HTERT RPE-1 (cell line): ENCODE data around the gene TUT4.
"Not testable (repeated sequence)": the region's sequence is repeated elsewhere in the genome, so short reads cannot be mapped to it uniquely, and the experiment has no call there.

Experiments used
- in situ Hi-C: fragments of 300-500 bp; cut with MboI; formaldehyde crosslinking; loops from 4 replicates; pipeline ENCODE4 v1.14.3; 2020; ENCODE audit warnings: low sequenced_read_pairs

Gene TUT4

GRCh38 chr1:52552505-52553361 lies at the start of gene TUT4:
Gene TUT4 (minus strand): TSS chr1:52553092. CDS start chr1:52526280, 26,812 bp downstream.
- in situ Hi-C loops, result no loop called here

- in situ Hi-C loops, result no loop called here
These were observed 49.3 kb upstream of the TUT4 start, which contains the start of gene GPX7 for GRCh38 chr1:52601991-52602855. Gene GPX7 (plus strand): TSS chr1:52602371. CDS start chr1:52602410, 39 bp downstream.

GRCh38 chr1:52601519-52601918 lies 48.6 kb upstream of the TUT4 start:
- in situ Hi-C loops, result no loop called here

- in situ Hi-C loops, result no loop called here
These were observed 47.8 kb upstream of the TUT4 start for GRCh38 chr1:52600533-52601179.

- in situ Hi-C loops, result no loop called here
These were observed 46.3 kb upstream of the TUT4 start for GRCh38 chr1:52599236-52599635.

GRCh38 chr1:52598729-52599128 lies 45.8 kb upstream of the TUT4 start:
- in situ Hi-C loops, result no loop called here

- in situ Hi-C loops, result no loop called here
These were observed 45.0 kb upstream of the TUT4 start for GRCh38 chr1:52597912-52598311.

GRCh38 chr1:52595061-52595460 lies 42.2 kb upstream of the TUT4 start:
- in situ Hi-C loops, result no loop called here

- in situ Hi-C loops, result no loop called here
These were observed 40.6 kb upstream of the TUT4 start for GRCh38 chr1:52593495-52593894.

GRCh38 chr1:52592637-52593323 lies 39.9 kb upstream of the TUT4 start:
- in situ Hi-C loops, result no loop called here

GRCh38 chr1:52590266-52590665 lies 37.4 kb upstream of the TUT4 start:
- in situ Hi-C loops, result no loop called here

- in situ Hi-C loops, result no loop called here
These were observed 35.6 kb upstream of the TUT4 start for GRCh38 chr1:52588535-52588934.

GRCh38 chr1:52588027-52588426 lies 35.1 kb upstream of the TUT4 start:
- in situ Hi-C loops, result no loop called here

GRCh38 chr1:52585474-52585873 lies 32.6 kb upstream of the TUT4 start:
- in situ Hi-C loops, result no loop called here

GRCh38 chr1:52582116-52582696 lies 29.3 kb upstream of the TUT4 start:
- in situ Hi-C loops, result no loop called here

- in situ Hi-C loops, result no loop called here
These were observed 27.4 kb upstream of the TUT4 start for GRCh38 chr1:52580283-52580682.

- in situ Hi-C loops, result no loop called here
These were observed 26.5 kb upstream of the TUT4 start for GRCh38 chr1:52579415-52579814.

GRCh38 chr1:52578066-52578465 lies 25.2 kb upstream of the TUT4 start:
- in situ Hi-C loops, result not testable (repeated sequence)

- in situ Hi-C loops, result no loop called here
These were observed 23.2 kb upstream of the TUT4 start for GRCh38 chr1:52576074-52576473.

GRCh38 chr1:52574594-52574993 lies 21.7 kb upstream of the TUT4 start:
- in situ Hi-C loops, result no loop called here
